UCSD-AML1 (cell line): ENCODE measurements around the gene ARHGAP25.
A peak's percentile ranks its signal among the peaks of the same experiment; 100 is the strongest.

Source experiments
- DNase-seq: peaks from one replicate; lab custom pipeline; 2025; ENCODE audit not compliant: unreplicated experiment; lab: John Stamatoyannopoulos, UW

ARHGAP25 gene

GRCh38 chr2:68742626-68743415 is 8.2 kb downstream of the ARHGAP25 start:
- DNase-seq = no peak

GRCh38 chr2:68743531-68743930 is 8.9 kb downstream of the ARHGAP25 start:
- DNase-seq = no peak

- DNase-seq = no peak
Observed at GRCh38 chr2:68744366-68744912, 9.8 kb downstream of the ARHGAP25 start.

- DNase-seq = no peak
Observed at GRCh38 chr2:68745006-68745405, 10.4 kb downstream of the ARHGAP25 start.

GRCh38 chr2:68746408-68746807 is 11.8 kb downstream of the ARHGAP25 start:
- DNase-seq = no peak

GRCh38 chr2:68747413-68747812 is 12.8 kb downstream of the ARHGAP25 start:
- DNase-seq = no peak

- DNase-seq = no peak
Observed at GRCh38 chr2:68747900-68748299, 13.3 kb downstream of the ARHGAP25 start.

- DNase-seq = no peak
Observed at GRCh38 chr2:68748568-68748967, 14.0 kb downstream of the ARHGAP25 start.

GRCh38 chr2:68749345-68749744 is 14.7 kb downstream of the ARHGAP25 start:
- DNase-seq = no peak

- no peak for DNase-seq
Observed at GRCh38 chr2:68750592-68751396, 16.2 kb downstream of the ARHGAP25 start.

GRCh38 chr2:68751397-68752339 is 17.1 kb downstream of the ARHGAP25 start:
- peak; percentile 87 for DNase-seq

GRCh38 chr2:68753318-68753717 is 18.7 kb downstream of the ARHGAP25 start:
- no peak for DNase-seq

GRCh38 chr2:68755071-68755470 is 20.5 kb downstream of the ARHGAP25 start:
- DNase-seq = no peak

- no peak for DNase-seq
Observed at GRCh38 chr2:68756178-68756577, 21.6 kb downstream of the ARHGAP25 start.

- no peak for DNase-seq
Observed at GRCh38 chr2:68757081-68757480, 22.5 kb downstream of the ARHGAP25 start.

- no peak for DNase-seq
Observed at GRCh38 chr2:68762100-68762499, 27.5 kb downstream of the ARHGAP25 start.

GRCh38 chr2:68762665-68763064 is 28.1 kb downstream of the ARHGAP25 start:
- no peak for DNase-seq

GRCh38 chr2:68764041-68764805 is 29.6 kb downstream of the ARHGAP25 start:
- no peak for DNase-seq

GRCh38 chr2:68764806-68765311 is 30.2 kb downstream of the ARHGAP25 start:
- no peak for DNase-seq
